GM12865 (cell line): Measurements from ENCODE around the gene CEP131.

Experiments
- DNase-seq: peaks from one replicate; pipeline ENCODE4 v3.0.0; 2010; ENCODE audit warnings: low read depth
- H3K4me3 ChIP-seq: 2 replicates; pipeline ENCODE4 v1.5.1; 2011; ENCODE audit warnings: mild to moderate bottlenecking, low read depth, low read length, control low read depth
- TF ChIP-seq, protein P1 (sequence below): IDR thresholded peaks from 2 replicates; pipeline ENCODE4 v1.5.1; 2011; ENCODE audit warnings: low read length, control low read depth, low read depth, inconsistent platforms; ENCODE audit not compliant: insufficient read depth; ENCODE audit errors: missing control alignments

Gene CEP131

DNA sequence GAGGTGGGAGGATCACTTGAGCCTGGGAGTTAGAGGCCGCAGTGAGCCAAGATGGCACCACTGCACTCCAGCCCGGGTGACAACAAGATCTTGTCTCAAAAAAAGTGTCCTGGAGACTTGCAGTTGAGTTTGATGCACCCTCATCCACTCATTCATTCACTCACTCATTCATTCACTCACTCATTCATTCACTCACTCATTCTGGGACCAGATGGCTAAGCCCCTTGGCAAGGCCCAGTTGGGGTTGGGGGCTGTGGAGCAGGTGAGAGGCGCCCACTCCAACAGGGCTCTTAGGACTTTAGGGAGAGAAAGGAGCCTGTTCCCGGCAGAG lies 55.6 kb downstream of the CEP131 start:
- no peak for DNase-seq
- H3K4me3 ChIP-seq: no peak overlapping the region
- TF ChIP-seq, protein P1, sequence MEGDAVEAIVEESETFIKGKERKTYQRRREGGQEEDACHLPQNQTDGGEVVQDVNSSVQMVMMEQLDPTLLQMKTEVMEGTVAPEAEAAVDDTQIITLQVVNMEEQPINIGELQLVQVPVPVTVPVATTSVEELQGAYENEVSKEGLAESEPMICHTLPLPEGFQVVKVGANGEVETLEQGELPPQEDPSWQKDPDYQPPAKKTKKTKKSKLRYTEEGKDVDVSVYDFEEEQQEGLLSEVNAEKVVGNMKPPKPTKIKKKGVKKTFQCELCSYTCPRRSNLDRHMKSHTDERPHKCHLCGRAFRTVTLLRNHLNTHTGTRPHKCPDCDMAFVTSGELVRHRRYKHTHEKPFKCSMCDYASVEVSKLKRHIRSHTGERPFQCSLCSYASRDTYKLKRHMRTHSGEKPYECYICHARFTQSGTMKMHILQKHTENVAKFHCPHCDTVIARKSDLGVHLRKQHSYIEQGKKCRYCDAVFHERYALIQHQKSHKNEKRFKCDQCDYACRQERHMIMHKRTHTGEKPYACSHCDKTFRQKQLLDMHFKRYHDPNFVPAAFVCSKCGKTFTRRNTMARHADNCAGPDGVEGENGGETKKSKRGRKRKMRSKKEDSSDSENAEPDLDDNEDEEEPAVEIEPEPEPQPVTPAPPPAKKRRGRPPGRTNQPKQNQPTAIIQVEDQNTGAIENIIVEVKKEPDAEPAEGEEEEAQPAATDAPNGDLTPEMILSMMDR: no peak

DNA sequence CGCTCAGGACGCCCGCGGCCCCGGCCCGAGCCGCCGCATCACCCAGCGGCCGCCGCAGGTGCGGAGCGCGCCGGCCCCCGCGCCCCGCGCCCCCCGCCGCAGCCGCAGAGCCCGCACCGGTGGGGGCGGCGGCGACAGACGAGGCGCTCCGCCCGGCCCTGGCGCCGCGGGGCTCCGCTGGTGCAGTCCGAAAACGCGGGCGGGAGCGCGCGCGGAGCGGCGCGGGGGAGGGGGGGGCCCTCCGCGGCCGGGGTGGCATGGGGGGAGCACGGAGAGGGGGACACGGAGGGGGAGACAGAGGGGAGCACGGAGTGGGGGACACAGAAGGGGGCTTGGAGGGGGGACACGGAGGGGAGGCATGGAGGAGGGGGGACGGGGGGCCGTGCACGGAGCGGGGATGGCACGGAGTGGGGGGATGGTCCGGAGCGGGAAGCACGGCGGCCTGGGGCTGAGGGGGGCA lies 56.7 kb downstream of the CEP131 start, which contains the start of gene AATK:
AATK (minus strand) TSS at position 189 of the 460 bp plus-strand sequence. CDS start 229 bp downstream, outside the sequence.
- no peak for DNase-seq
- TF ChIP-seq, protein P1: no peak
- no peak within 1 kb of the TSS for H3K4me3 ChIP-seq

DNA sequence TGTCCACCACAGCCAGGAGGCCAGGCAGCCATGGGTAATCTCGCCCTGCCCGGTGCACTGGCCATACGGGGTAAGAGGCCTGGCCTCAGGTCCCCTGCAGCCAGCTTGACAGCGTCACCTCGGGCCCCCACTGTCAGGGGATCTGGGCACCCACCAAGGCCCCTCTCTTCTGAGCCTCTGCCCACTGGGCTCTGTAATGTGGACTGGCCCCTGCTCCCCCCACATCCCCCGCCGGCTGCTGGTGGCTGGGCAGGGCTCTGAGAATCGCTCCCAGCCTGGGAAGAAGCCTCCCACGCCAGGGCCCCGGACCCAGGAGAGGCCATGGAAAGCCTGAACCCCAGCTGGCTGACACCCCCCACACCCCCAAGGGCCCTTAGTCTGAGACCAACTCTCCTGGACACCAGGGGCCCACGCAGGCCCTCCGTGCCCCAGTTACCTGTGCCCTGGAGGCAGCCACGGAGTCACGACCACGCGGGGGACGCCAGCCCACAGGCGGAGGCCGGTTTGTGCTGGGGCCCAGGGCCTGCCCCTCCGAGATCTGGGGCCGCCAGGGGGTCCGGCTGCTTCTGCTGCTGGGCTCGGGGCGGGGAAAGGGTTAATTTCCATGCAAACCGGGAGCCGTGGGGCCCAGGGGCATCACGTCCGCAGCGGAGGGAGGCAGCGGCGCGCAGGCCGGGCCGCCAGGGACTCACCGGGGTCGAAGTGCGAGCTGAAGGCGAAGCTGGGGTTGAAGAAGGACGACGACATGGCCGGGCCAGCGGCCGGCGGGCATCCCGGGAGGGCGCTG lies 57.3 kb downstream of the CEP131 start, which contains the start of gene PVALEF:
PVALEF (plus strand) TSS at position 262 of the 787 bp plus-strand sequence. CDS start 15,720 bp downstream, outside the sequence.
- no peak for DNase-seq
- no peak within 1 kb of the TSS for H3K4me3 ChIP-seq
- TF ChIP-seq, protein P1: no peak

DNA sequence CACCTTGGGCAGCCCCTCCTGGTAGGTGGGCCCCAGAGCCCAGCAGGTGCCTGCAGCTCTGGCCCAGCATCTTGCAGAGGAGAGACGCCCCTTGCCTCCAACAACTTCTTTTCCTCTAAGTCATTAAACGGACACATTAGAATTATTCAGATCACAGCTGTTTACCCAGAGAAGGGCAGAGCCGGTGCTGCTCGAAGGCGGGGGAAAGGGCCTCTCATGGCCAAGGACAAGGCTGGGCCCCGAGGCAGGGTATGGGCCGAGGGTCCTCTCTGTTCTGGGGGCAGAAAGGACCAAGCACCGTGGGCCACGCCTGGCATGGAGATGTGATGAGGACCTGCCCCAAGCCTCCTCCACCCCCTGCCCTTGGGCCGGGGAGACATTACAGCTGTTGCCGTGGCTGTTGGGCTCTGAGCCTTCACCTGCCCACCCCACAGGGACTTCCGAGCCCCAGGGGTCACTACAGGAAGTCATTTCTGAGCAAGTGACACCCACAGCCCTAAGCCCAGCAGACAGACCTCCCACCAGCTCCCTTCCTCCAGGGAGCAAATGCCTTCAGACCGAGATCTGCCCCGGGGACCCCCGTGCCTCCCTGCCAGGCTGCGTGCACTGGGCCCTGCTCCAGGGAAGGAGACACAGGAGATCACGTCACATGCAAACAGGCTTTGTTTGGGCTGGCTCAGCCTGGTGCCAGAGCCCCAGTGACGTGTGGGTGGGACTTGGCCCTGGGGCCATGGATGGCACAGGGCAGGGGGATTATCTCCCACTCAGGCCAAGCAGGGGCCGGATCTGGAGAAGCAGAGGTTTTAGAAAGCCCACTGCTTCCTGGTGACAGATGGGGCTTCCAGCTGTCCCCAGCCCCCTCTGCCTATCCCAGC lies 58.2 kb downstream of the CEP131 start:
- DNase-seq: no peak
- H3K4me3 ChIP-seq: no peak overlapping the region
- TF ChIP-seq, protein P1: no peak

DNA sequence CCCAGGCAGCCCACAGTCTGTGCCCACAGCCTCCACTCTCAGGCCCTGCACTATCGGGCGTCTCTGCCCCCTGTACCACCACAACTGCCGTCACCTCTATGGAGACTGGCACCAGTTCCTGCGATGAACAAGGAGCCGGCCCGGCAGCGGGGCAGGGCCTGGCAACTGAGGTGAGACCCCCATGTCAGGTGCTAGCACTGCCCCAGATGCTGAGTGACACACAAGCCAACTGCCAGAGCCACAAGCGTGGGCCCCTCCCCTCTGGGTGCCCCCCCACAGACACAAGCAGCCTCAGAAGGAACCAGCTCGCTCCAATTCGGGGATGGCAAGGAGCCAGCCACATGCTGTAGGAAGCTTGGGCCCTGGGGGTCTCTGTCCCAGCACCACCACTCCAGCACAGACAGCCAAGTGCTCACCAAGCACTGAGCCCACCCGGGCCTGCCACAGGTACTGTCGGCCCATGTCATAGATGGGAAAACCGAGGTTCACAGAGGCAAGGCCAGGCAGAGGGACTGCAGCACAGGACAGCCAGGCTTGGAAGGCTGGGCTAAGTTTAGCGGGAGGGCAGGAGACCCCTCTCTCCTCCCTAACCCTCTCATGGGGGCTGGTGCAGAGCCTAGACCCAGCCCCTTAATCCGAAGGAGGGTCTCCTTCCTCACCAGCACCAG lies 58.9 kb downstream of the CEP131 start:
- H3K4me3 ChIP-seq: no peak overlapping the region
- TF ChIP-seq, protein P1: no peak
- DNase-seq: no peak

DNA sequence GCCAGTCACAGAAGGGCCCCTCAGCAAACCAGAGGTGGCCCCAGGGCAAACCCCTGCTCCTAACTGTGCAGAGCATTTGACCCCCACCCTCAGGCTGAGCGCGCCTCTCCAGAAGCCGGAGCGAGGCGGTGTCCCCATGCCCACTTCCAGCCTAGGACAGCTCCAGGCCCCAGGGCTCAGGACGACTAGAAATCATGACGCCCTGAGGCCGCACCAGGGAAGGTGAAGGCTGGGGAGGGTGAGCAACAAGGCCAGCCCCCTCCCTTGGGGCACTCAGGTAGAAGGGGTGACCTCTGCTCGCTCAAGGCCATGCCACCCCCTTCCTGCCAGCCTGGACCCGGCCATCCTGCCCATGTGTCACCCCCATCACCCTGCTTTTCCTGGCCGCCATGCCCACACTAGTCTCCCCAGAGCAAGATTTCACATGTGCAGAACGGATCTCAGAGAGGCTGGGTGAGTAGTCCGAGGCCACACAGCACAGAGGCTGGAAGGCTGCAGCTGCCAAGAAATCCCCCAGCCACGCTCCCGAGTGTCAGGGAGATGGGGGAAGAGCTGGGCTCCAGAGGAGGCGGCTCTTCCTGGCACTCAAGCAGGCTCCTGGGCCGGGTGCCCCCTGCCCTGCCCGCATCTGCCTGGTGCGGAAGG lies 59.6 kb downstream of the CEP131 start:
- no peak overlapping the region for H3K4me3 ChIP-seq
- no peak for DNase-seq
- TF ChIP-seq, protein P1: no peak
